Tibial nerve (tissue), 4 donors: ENCODE measurements around the gene CLEC2B. TPM values are rescaled to one million over a fixed set of nuclear protein-coding genes. Genes with fewer than 3 reads are reported as not detected.

Experiments
- DNase-seq, 2 donors: peaks; one replicate each; pipeline ENCODE4 v3.0.0-alpha.2; 2019; ENCODE audit warnings: low spot score in 2 of 2
- H3K27ac ChIP-seq, 4 donors: fragments of 200-600 bp; sonication (generic) in 3 of 4; one replicate each; pipeline ENCODE4 v1.5.1; 2017 to 2019; ENCODE audit warnings: mild to moderate bottlenecking in 1 of 4
- H3K27me3 ChIP-seq, 2 donors: fragments of 200-600 bp; sonication (generic) in 1 of 2; one replicate each; pipeline versions ENCODE4 v1.5.1 to v1.6.0; 2017 to 2019
- H3K36me3 ChIP-seq, 3 donors: fragments of 200-600 bp; sonication (generic); one replicate each; pipeline ENCODE4 v1.5.1; 2018 to 2019
- H3K4me1 ChIP-seq, 4 donors: fragments of 200-600 bp; sonication (generic) in 3 of 4; one replicate each; pipeline ENCODE4 v1.5.1; 2017 to 2019
- H3K4me3 ChIP-seq, 4 donors: fragments of 200-600 bp; sonication (generic) in 3 of 4; one replicate each; pipeline ENCODE4 v1.5.1; 2017 to 2019; ENCODE audit warnings: mild to moderate bottlenecking in 1 of 4, moderate library complexity in 1 of 4
- H3K9me3 ChIP-seq, 4 donors: fragments of 200-600 bp; sonication (generic) in 3 of 4; one replicate each; pipeline ENCODE4 v1.5.1; 2017 to 2019
- CTCF ChIP-seq, 5 experiments: fragments of 200-600 bp in 3 of 5; fragments of 450-650 bp in 2 of 5; sonication (generic) in 3 of 5; IDR thresholded peaks; one replicate each; pipeline ENCODE4 v1.5.1; 2016 to 2019; ENCODE audit warnings: antibody characterized with exemption in 5 of 5, mild to moderate bottlenecking in 3 of 5, moderate library complexity in 2 of 5
- EP300 ChIP-seq, 2 donors: sonication (generic); formaldehyde crosslinking; IDR thresholded peaks; one replicate each; pipeline ENCODE4 v1.6.1; 2017; ENCODE audit warnings: antibody characterized with exemption in 2 of 2, mild to moderate bottlenecking in 1 of 2
- POLR2A ChIP-seq, 2 donors: fragments of 450-650 bp; IDR thresholded peaks; one replicate each; pipeline ENCODE4 v1.6.1; 2017; ENCODE audit warnings: antibody characterized with exemption in 2 of 2, mild to moderate bottlenecking in 2 of 2, moderate library complexity in 2 of 2
- WGBS, 2 donors: methylation state at CpG; one replicate each; pipeline ENCODE4 v1.1.5; 2018; 5-methylcytosine and 5-hydroxymethylcytosine counted together
- total RNA-seq, 4 donors: library from RNA; depleted of rRNA; stranded (reverse); fragments of >200 nt; gene quantifications; one replicate each; pipeline ENCODE4 v1.1.0, GENCODE V29; 2016

The CLEC2B gene
- 10 to 100 TPM; 15.3 to 40.4 (median 22.7) TPM for total RNA-seq

GRCh38 chr12:9869307-9870161 lies at the start of gene CLEC2B:
Gene CLEC2B (minus strand): TSS chr12:9869354.
- 9 to 11% methylated on average over 11 of the region's 11 CpGs for WGBS, 2 donors
- H3K27ac ChIP-seq: peak within 1 kb of the TSS; percentile 61 to 89 (median 88)

GRCh38 chr12:9911708-9912107 lies 42.6 kb upstream of the CLEC2B start:
- Histone ChIP-seq H3K4me3 (no peak overlapping the region), H3K4me1 (no peaks in the 10 kb centered on the region), H3K27me3 (no peaks in the 10 kb centered on the region), H3K27ac (no peak overlapping the region), H3K36me3 (no peaks in the 10 kb centered on the region), H3K9me3 (peaks cover 0 to 29% (median 6%) of the 10 kb centered on the region in 4 donors)
- TF ChIP-seq CTCF (IDR thresholded peaks at IDR 0.05) (no peak), POLR2A (IDR thresholded peaks at IDR 0.05) (no peak), EP300 (IDR thresholded peaks at IDR 0.05) (no peak)
- DNase-seq: no peak

More at GRCh38 chr12:9869307-9870161, at the start of gene CLEC2B:
- Histone ChIP-seq H3K27me3 (no peaks in the 10 kb centered on the region), H3K36me3 (no peaks in the 10 kb centered on the region), H3K4me1 (peaks cover 0 to 41% (median 0%) of the 10 kb centered on the region in 4 donors), H3K9me3 (no peaks in the 10 kb centered on the region), H3K4me3 (peak within 1 kb of the TSS; percentile 28 to 51 (median 42))
- DNase-seq: no peak
- TF ChIP-seq EP300 (IDR thresholded peaks at IDR 0.05) (peak in 1 of 2 donors; percentile 70), CTCF (IDR thresholded peaks at IDR 0.05) (no peak), POLR2A (IDR thresholded peaks at IDR 0.05) (peak; percentile 6 to 50)

- DNase-seq: no peak
- WGBS, 2 donors: 75 to 79% methylated on average over 7 of the region's 7 CpGs
- TF ChIP-seq CTCF (IDR thresholded peaks at IDR 0.05) (no peak), EP300 (IDR thresholded peaks at IDR 0.05) (no peak), POLR2A (IDR thresholded peaks at IDR 0.05) (no peak)
Observed at GRCh38 chr12:9910716-9911421, 41.7 kb upstream of the CLEC2B start.

GRCh38 chr12:9909724-9910123 lies 40.6 kb upstream of the CLEC2B start:
- no peak overlapping the region for H3K4me3 ChIP-seq
- peaks cover 0 to 29% (median 6%) of the 10 kb centered on the region in 4 donors for H3K9me3 ChIP-seq
- no peak overlapping the region for H3K27ac ChIP-seq
- H3K4me1 ChIP-seq: no peaks in the 10 kb centered on the region
- no peaks in the 10 kb centered on the region for H3K36me3 ChIP-seq
- H3K27me3 ChIP-seq: no peaks in the 10 kb centered on the region
- no peak for DNase-seq
- TF ChIP-seq POLR2A (IDR thresholded peaks at IDR 0.05): no peak
- no peak for TF ChIP-seq CTCF (IDR thresholded peaks at IDR 0.05)
- TF ChIP-seq EP300 (IDR thresholded peaks at IDR 0.05): no peak

More at GRCh38 chr12:9910716-9911421, 41.7 kb upstream of the CLEC2B start:
- Histone ChIP-seq H3K4me1 (no peaks in the 10 kb centered on the region), H3K4me3 (no peak overlapping the region), H3K27ac (no peak overlapping the region), H3K36me3 (no peaks in the 10 kb centered on the region), H3K27me3 (no peaks in the 10 kb centered on the region), H3K9me3 (peaks cover 0 to 29% (median 6%) of the 10 kb centered on the region in 4 donors)

- DNase-seq: no peak
- Histone ChIP-seq H3K4me1 (no peaks in the 10 kb centered on the region), H3K9me3 (peaks cover 0 to 29% (median 6%) of the 10 kb centered on the region in 4 donors), H3K36me3 (no peaks in the 10 kb centered on the region), H3K4me3 (no peak overlapping the region), H3K27me3 (no peaks in the 10 kb centered on the region), H3K27ac (no peak overlapping the region)
- WGBS, 2 donors: 89 to 96% methylated on average over 4 of the region's 4 CpGs
- TF ChIP-seq CTCF (IDR thresholded peaks at IDR 0.05): no peak
- no peak for TF ChIP-seq EP300 (IDR thresholded peaks at IDR 0.05)
- no peak for TF ChIP-seq POLR2A (IDR thresholded peaks at IDR 0.05)
Observed at GRCh38 chr12:9908350-9908749, 39.2 kb upstream of the CLEC2B start.
